OCI-LY1 (cell line): Measurements from ENCODE around the gene GABBR1.

Experiments
- H2AFZ ChIP-seq: fragments of 200-600 bp; sonication (generic), shearing (Covaris generic); 2 replicates; pipeline ENCODE4 v1.6.0; 2014; ENCODE audit warnings: antibody characterized with exemption, mild to moderate bottlenecking, low read length
- H3F3A ChIP-seq: fragments of 200-600 bp; sonication (generic), shearing (Covaris generic); 2 replicates; pipeline ENCODE4 v1.6.0; 2014; ENCODE audit warnings: mild to moderate bottlenecking, antibody characterized with exemption, low read length, moderate library complexity; ENCODE audit not compliant: insufficient read depth
- H3K27ac ChIP-seq: fragments of 200-600 bp; sonication (generic); 2 replicates; pipeline ENCODE4 v1.5.1; 2014; ENCODE audit warnings: low read length, mixed run types, mild to moderate bottlenecking, low read depth; ENCODE audit not compliant: poor library complexity, severe bottlenecking
- H3K27me3 ChIP-seq: fragments of 200-600 bp; sonication (generic); 2 replicates; pipeline ENCODE4 v1.6.0; 2014; ENCODE audit warnings: antibody characterized with exemption, mild to moderate bottlenecking, low read length, moderate library complexity; ENCODE audit not compliant: insufficient read depth
- H3K36me3 ChIP-seq: fragments of 200-600 bp; sonication (generic); 2 replicates; pipeline ENCODE4 v1.6.1; 2014; ENCODE audit warnings: mild to moderate bottlenecking, antibody characterized with exemption, low read length, moderate library complexity, mixed read lengths; ENCODE audit not compliant: insufficient read depth
- H3K4me1 ChIP-seq: fragments of 200-600 bp; sonication (generic); 2 replicates; pipeline ENCODE4 v1.5.1; 2014; ENCODE audit warnings: mild to moderate bottlenecking, low read length, moderate library complexity; ENCODE audit not compliant: insufficient read depth, severe bottlenecking
- H3K4me2 ChIP-seq: fragments of 200-600 bp; sonication (generic), shearing (Covaris generic); 2 replicates; pipeline ENCODE4 v1.6.1; 2014; ENCODE audit warnings: low read length
- H3K4me3 ChIP-seq: fragments of 200-600 bp; sonication (generic); 2 replicates; pipeline ENCODE4 v1.5.1; 2014; ENCODE audit warnings: low read length, low read depth, mild to moderate bottlenecking, mixed read lengths; ENCODE audit not compliant: poor library complexity, severe bottlenecking
- H3K79me2 ChIP-seq: fragments of 200-600 bp; shearing (Covaris generic); 2 replicates; pipeline ENCODE4 v1.6.1; 2016; ENCODE audit warnings: mixed run types, low read length, mixed read lengths; ENCODE audit not compliant: insufficient read depth
- H3K9ac ChIP-seq: fragments of 200-600 bp; sonication (generic), shearing (Covaris generic); 2 replicates; pipeline ENCODE4 v1.6.1; 2014; ENCODE audit warnings: mild to moderate bottlenecking, low read length, mixed read lengths
- H3K9me2 ChIP-seq: fragments of 200-600 bp; sonication (generic), shearing (Covaris generic); 2 replicates; pipeline ENCODE4 v1.6.1; 2014; ENCODE audit warnings: low read depth, mild to moderate bottlenecking, low read length, mixed read lengths
- H3K9me3 ChIP-seq: fragments of 200-600 bp; shearing (Covaris generic); 2 replicates; pipeline ENCODE4 v1.6.1; 2014; ENCODE audit warnings: low read length, mixed read lengths
- H4K20me1 ChIP-seq: fragments of 200-600 bp; sonication (generic), shearing (Covaris generic); 2 replicates; pipeline ENCODE4 v1.6.0; 2016; ENCODE audit warnings: mild to moderate bottlenecking, low read length; ENCODE audit not compliant: insufficient read depth
- EZH2 ChIP-seq: fragments of 200-600 bp; sonication (generic), shearing (Covaris generic); IDR thresholded peaks from 2 replicates; pipeline ENCODE4 v1.8.0; 2017; ENCODE audit warnings: borderline replicate concordance, mixed run types, mild to moderate bottlenecking, antibody characterized with exemption, low read length, moderate library complexity, mixed read lengths
- TF ChIP-seq, protein P1 (sequence below): fragments of 200-600 bp; sonication (generic), shearing (Covaris generic); IDR thresholded peaks from 2 replicates; pipeline ENCODE4 v1.5.1; 2017; ENCODE audit warnings: mild to moderate bottlenecking, antibody characterized with exemption, low read length, moderate library complexity, mixed read lengths

The GABBR1 gene

DNA sequence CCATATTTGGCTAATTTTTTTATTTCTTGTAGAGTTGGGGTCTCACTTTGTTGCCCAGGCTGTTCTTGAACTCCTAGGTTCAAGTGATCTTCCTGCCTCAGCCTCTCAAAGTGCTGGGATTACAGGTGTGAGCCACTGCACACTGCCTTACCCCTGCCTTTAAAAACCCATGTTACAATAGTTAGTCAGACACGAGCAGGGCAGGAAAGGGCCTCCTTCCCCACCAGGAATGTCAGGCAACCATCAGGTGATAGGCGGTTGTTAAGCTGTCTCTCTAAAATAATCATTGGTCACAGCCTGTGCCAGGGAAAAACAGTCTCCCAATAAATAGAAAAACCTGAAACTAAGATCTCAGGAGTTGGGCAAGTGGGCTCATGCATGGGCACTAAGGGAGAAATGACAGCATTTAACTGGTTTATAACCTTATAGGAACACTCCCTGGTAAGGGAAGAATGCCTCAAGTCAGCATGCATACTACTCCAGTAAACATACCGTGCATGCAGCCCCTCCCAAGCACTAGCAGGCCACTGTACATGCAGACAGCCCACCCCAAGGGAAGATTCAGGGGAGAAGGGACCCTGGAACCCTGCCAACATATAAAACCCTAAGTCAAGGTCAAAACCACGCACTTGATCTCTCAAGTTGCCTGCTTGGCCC, 39.7 kb downstream of the GABBR1 start:
- H3F3A ChIP-seq: no peaks in the 10 kb centered on the region
- no peak overlapping the region for H3K4me2 ChIP-seq
- no peaks in the 10 kb centered on the region for H3K9me3 ChIP-seq
- H4K20me1 ChIP-seq: no peaks in the 10 kb centered on the region
- H3K9me2 ChIP-seq: no peaks in the 10 kb centered on the region
- TF ChIP-seq, protein P1, sequence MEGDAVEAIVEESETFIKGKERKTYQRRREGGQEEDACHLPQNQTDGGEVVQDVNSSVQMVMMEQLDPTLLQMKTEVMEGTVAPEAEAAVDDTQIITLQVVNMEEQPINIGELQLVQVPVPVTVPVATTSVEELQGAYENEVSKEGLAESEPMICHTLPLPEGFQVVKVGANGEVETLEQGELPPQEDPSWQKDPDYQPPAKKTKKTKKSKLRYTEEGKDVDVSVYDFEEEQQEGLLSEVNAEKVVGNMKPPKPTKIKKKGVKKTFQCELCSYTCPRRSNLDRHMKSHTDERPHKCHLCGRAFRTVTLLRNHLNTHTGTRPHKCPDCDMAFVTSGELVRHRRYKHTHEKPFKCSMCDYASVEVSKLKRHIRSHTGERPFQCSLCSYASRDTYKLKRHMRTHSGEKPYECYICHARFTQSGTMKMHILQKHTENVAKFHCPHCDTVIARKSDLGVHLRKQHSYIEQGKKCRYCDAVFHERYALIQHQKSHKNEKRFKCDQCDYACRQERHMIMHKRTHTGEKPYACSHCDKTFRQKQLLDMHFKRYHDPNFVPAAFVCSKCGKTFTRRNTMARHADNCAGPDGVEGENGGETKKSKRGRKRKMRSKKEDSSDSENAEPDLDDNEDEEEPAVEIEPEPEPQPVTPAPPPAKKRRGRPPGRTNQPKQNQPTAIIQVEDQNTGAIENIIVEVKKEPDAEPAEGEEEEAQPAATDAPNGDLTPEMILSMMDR: no peak
- TF ChIP-seq EZH2: no peak
- no peak overlapping the region for H3K9ac ChIP-seq
- no peak overlapping the region for H3K27ac ChIP-seq
- peaks cover 4% of the 10 kb centered on the region for H3K4me1 ChIP-seq
- H3K36me3 ChIP-seq: no peaks in the 10 kb centered on the region
- no peak overlapping the region for H2AFZ ChIP-seq
- no peak overlapping the region for H3K4me3 ChIP-seq
- H3K79me2 ChIP-seq: no peaks in the 10 kb centered on the region
- no peaks in the 10 kb centered on the region for H3K27me3 ChIP-seq

DNA sequence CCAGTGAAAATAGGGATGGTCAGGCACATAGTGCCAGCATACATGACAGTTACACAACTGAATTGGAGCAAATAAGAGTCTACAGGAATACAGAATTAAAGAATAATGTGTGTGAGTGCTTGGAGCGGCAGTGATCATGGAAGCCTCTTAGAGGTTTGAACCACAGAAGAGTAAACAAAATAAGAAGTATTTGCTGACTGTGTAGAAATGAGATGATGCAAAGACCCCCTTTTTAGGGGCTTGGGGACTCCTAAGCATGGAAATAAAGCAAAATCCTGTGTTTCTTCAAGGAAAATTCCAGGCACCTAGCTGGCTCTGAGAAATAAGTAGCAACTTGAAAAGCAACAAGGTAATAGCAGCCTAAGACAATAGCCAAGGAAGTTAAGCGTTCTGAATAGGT, 41.3 kb downstream of the GABBR1 start:
- no peak overlapping the region for H3K9ac ChIP-seq
- H3K36me3 ChIP-seq: no peaks in the 10 kb centered on the region
- TF ChIP-seq, protein P1: no peak
- TF ChIP-seq EZH2: no peak
- no peaks in the 10 kb centered on the region for H3K9me2 ChIP-seq
- H3K4me2 ChIP-seq: no peak overlapping the region
- H2AFZ ChIP-seq: no peak overlapping the region
- H3K4me1 ChIP-seq: peaks cover 4% of the 10 kb centered on the region
- H3K9me3 ChIP-seq: no peaks in the 10 kb centered on the region
- H3K4me3 ChIP-seq: no peak overlapping the region
- no peaks in the 10 kb centered on the region for H4K20me1 ChIP-seq
- H3K27ac ChIP-seq: no peak overlapping the region
- H3K27me3 ChIP-seq: no peaks in the 10 kb centered on the region
- no peaks in the 10 kb centered on the region for H3K79me2 ChIP-seq
- no peaks in the 10 kb centered on the region for H3F3A ChIP-seq

DNA sequence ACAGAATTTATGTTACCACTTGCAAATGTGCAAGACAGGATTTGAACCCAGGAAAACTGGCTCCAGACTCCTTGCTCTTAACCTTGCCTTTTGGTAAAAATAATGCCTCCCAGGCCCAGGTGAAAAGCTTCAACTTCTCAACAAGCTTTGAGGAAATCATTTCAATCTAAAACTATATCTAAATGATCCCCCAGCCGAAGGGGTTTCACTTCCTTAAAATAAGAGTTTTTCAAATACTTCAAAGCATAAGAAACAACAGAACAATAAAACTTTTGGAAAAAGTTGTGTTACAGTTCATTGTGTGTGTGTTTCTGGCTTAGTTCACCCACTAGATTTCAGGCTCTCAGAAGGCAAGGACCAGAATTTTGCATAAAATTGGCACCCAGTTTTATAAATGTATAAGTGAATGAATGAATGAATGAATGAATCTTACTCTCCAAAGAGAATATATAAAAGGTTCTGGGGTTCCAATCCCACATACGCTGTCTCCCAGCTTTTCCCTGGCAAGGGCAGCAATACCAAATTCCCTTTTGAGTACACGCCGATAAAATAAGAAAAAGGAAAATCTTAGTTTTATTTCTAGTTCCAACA, 42.7 kb downstream of the GABBR1 start:
- Histone ChIP-seq H3K4me2 (no peak overlapping the region), H3F3A (no peaks in the 10 kb centered on the region), H3K4me1 (peaks cover 4% of the 10 kb centered on the region), H4K20me1 (no peaks in the 10 kb centered on the region), H3K4me3 (no peak overlapping the region), H2AFZ (no peak overlapping the region), H3K9ac (no peak overlapping the region), H3K9me2 (no peaks in the 10 kb centered on the region), H3K27ac (no peak overlapping the region), H3K9me3 (no peaks in the 10 kb centered on the region), H3K36me3 (no peaks in the 10 kb centered on the region), H3K79me2 (no peaks in the 10 kb centered on the region), H3K27me3 (no peaks in the 10 kb centered on the region)
- TF ChIP-seq, protein P1: no peak
